Activated naive CD8-positive, alpha-beta T cell treated with anti-CD3 and anti-CD28 coated beads, Interleukin-2, amount 50 U/mL, for 24 hours (primary cell): ENCODE data around the gene DOCK4.

Experiments
- ATAC-seq: fragments of 150-1000 bp; cut with Tn5 transposase; one replicate; pipeline ENCODE4 v1.10.0; 2021
- DNase-seq: peaks from one replicate; pipeline ENCODE4 v3.0.0; 2021
- H3K27ac Mint-ChIP-seq: one replicate; pipeline ENCODE4 v1.8.0; 2021; ENCODE audit warnings: mild to moderate bottlenecking, mixed read lengths
- H3K27me3 Mint-ChIP-seq: one replicate; pipeline ENCODE4 v1.8.0; 2021; ENCODE audit warnings: mixed read lengths
- H3K36me3 Mint-ChIP-seq: one replicate; pipeline ENCODE4 v1.8.0; 2021; ENCODE audit warnings: low read depth, mixed read lengths
- H3K4me1 Mint-ChIP-seq: one replicate; pipeline ENCODE4 v1.8.0; 2021; ENCODE audit warnings: mixed read lengths
- H3K4me3 Mint-ChIP-seq: one replicate; pipeline ENCODE4 v1.8.0; 2021; ENCODE audit warnings: mild to moderate bottlenecking, moderate library complexity, mixed read lengths
- H3K9me3 Mint-ChIP-seq: one replicate; pipeline ENCODE4 v1.8.0; 2021; ENCODE audit warnings: mixed read lengths

Gene DOCK4

GRCh38 chr7:111858331-111858730 is 347.9 kb downstream of the DOCK4 start:
- H3K4me1 Mint-ChIP-seq = no peaks in the 10 kb centered on the region
- no peaks in the 10 kb centered on the region for H3K36me3 Mint-ChIP-seq
- H3K4me3 Mint-ChIP-seq = no peak overlapping the region
- no peak overlapping the region for H3K27ac Mint-ChIP-seq
- ATAC-seq (no peak), DNase-seq (no peak)
- H3K9me3 Mint-ChIP-seq = no peaks in the 10 kb centered on the region
- H3K27me3 Mint-ChIP-seq = peaks cover 10% of the 10 kb centered on the region

GRCh38 chr7:111855842-111856227 is 350.4 kb downstream of the DOCK4 start:
- H3K27ac Mint-ChIP-seq = no peak overlapping the region
- no peaks in the 10 kb centered on the region for H3K4me1 Mint-ChIP-seq
- no peak overlapping the region for H3K4me3 Mint-ChIP-seq
- H3K36me3 Mint-ChIP-seq = no peaks in the 10 kb centered on the region
- ATAC-seq (no peak), DNase-seq (no peak)
- peaks cover 10% of the 10 kb centered on the region for H3K27me3 Mint-ChIP-seq
- no peaks in the 10 kb centered on the region for H3K9me3 Mint-ChIP-seq

- Mint-ChIP-seq H3K27me3 (peaks cover 12% of the 10 kb centered on the region), H3K4me3 (no peak overlapping the region), H3K9me3 (peaks cover 5% of the 10 kb centered on the region), H3K27ac (no peak overlapping the region), H3K4me1 (no peaks in the 10 kb centered on the region), H3K36me3 (no peaks in the 10 kb centered on the region)
- ATAC-seq (no peak), DNase-seq (no peak)
Measured at GRCh38 chr7:111855161-111855841, 350.9 kb downstream of the DOCK4 start.

- Mint-ChIP-seq H3K36me3 (no peaks in the 10 kb centered on the region), H3K9me3 (peaks cover 6% of the 10 kb centered on the region), H3K4me3 (no peak overlapping the region), H3K27ac (no peak overlapping the region), H3K27me3 (peaks cover 10% of the 10 kb centered on the region), H3K4me1 (no peaks in the 10 kb centered on the region)
- no peak for DNase-seq
- ATAC-seq = no peak
Measured at GRCh38 chr7:111853201-111853990, 352.8 kb downstream of the DOCK4 start.

- no peaks in the 10 kb centered on the region for H3K36me3 Mint-ChIP-seq
- ATAC-seq (no peak), DNase-seq (no peak)
- H3K27me3 Mint-ChIP-seq = peaks cover 10% of the 10 kb centered on the region
- H3K4me3 Mint-ChIP-seq = no peak overlapping the region
- no peak overlapping the region for H3K27ac Mint-ChIP-seq
- H3K9me3 Mint-ChIP-seq = peaks cover 6% of the 10 kb centered on the region
- no peaks in the 10 kb centered on the region for H3K4me1 Mint-ChIP-seq
Measured at GRCh38 chr7:111852081-111852480, 354.1 kb downstream of the DOCK4 start.

- Mint-ChIP-seq H3K27ac (no peak overlapping the region), H3K9me3 (peaks cover 6% of the 10 kb centered on the region), H3K27me3 (peaks cover 6% of the 10 kb centered on the region), H3K4me3 (no peak overlapping the region), H3K4me1 (peaks cover 3% of the 10 kb centered on the region), H3K36me3 (no peaks in the 10 kb centered on the region)
- no peak for DNase-seq
- ATAC-seq = no peak
Measured at GRCh38 chr7:111846898-111847297, 359.3 kb downstream of the DOCK4 start.

- DNase-seq (no peak), ATAC-seq (no peak)
- H3K9me3 Mint-ChIP-seq = peaks cover 6% of the 10 kb centered on the region
- H3K27me3 Mint-ChIP-seq = peaks cover 6% of the 10 kb centered on the region
- peaks cover 9% of the 10 kb centered on the region for H3K4me1 Mint-ChIP-seq
- H3K36me3 Mint-ChIP-seq = no peaks in the 10 kb centered on the region
- no peak overlapping the region for H3K4me3 Mint-ChIP-seq
- H3K27ac Mint-ChIP-seq = no peak overlapping the region
Measured at GRCh38 chr7:111845853-111846252, 360.3 kb downstream of the DOCK4 start.

GRCh38 chr7:111844904-111845671 is 361.1 kb downstream of the DOCK4 start:
- DNase-seq (no peak), ATAC-seq (no peak)
- Mint-ChIP-seq H3K4me3 (no peak overlapping the region), H3K27me3 (no peaks in the 10 kb centered on the region), H3K36me3 (no peaks in the 10 kb centered on the region), H3K27ac (no peak overlapping the region), H3K4me1 (peaks cover 9% of the 10 kb centered on the region), H3K9me3 (no peaks in the 10 kb centered on the region)

GRCh38 chr7:111842491-111842890 is 363.7 kb downstream of the DOCK4 start:
- peaks cover 9% of the 10 kb centered on the region for H3K4me1 Mint-ChIP-seq
- H3K27ac Mint-ChIP-seq = no peak overlapping the region
- no peaks in the 10 kb centered on the region for H3K36me3 Mint-ChIP-seq
- no peak overlapping the region for H3K4me3 Mint-ChIP-seq
- no peaks in the 10 kb centered on the region for H3K9me3 Mint-ChIP-seq
- ATAC-seq (peak; percentile 73), DNase-seq (no peak)
- no peaks in the 10 kb centered on the region for H3K27me3 Mint-ChIP-seq

- Mint-ChIP-seq H3K9me3 (no peaks in the 10 kb centered on the region), H3K36me3 (no peaks in the 10 kb centered on the region), H3K27ac (no peak overlapping the region), H3K27me3 (no peaks in the 10 kb centered on the region), H3K4me1 (peaks cover 9% of the 10 kb centered on the region), H3K4me3 (no peak overlapping the region)
- DNase-seq (no peak), ATAC-seq (no peak)
Measured at GRCh38 chr7:111841596-111842205, 364.5 kb downstream of the DOCK4 start.

- Mint-ChIP-seq H3K4me3 (no peak overlapping the region), H3K27ac (no peak overlapping the region), H3K36me3 (no peaks in the 10 kb centered on the region), H3K27me3 (peaks cover 2% of the 10 kb centered on the region), H3K4me1 (peaks cover 9% of the 10 kb centered on the region), H3K9me3 (no peaks in the 10 kb centered on the region)
- ATAC-seq (no peak), DNase-seq (no peak)
Measured at GRCh38 chr7:111840528-111840927, 365.7 kb downstream of the DOCK4 start.

- Mint-ChIP-seq H3K27ac (no peak overlapping the region), H3K9me3 (no peaks in the 10 kb centered on the region), H3K36me3 (no peaks in the 10 kb centered on the region), H3K27me3 (peaks cover 2% of the 10 kb centered on the region), H3K4me1 (peaks cover 9% of the 10 kb centered on the region), H3K4me3 (no peak overlapping the region)
- DNase-seq = no peak
- ATAC-seq = no peak
Measured at GRCh38 chr7:111839261-111839660, 366.9 kb downstream of the DOCK4 start.

GRCh38 chr7:111836592-111836991 is 369.6 kb downstream of the DOCK4 start:
- ATAC-seq (no peak), DNase-seq (no peak)
- peaks cover 2% of the 10 kb centered on the region for H3K4me1 Mint-ChIP-seq
- no peak overlapping the region for H3K27ac Mint-ChIP-seq
- H3K4me3 Mint-ChIP-seq = no peak overlapping the region
- H3K27me3 Mint-ChIP-seq = peaks cover 4% of the 10 kb centered on the region
- H3K9me3 Mint-ChIP-seq = no peaks in the 10 kb centered on the region
- H3K36me3 Mint-ChIP-seq = no peaks in the 10 kb centered on the region

GRCh38 chr7:111835066-111835465 is 371.1 kb downstream of the DOCK4 start:
- no peaks in the 10 kb centered on the region for H3K9me3 Mint-ChIP-seq
- H3K27ac Mint-ChIP-seq = no peak overlapping the region
- no peaks in the 10 kb centered on the region for H3K36me3 Mint-ChIP-seq
- DNase-seq (no peak), ATAC-seq (no peak)
- no peak overlapping the region for H3K4me3 Mint-ChIP-seq
- H3K4me1 Mint-ChIP-seq = no peaks in the 10 kb centered on the region
- peaks cover 4% of the 10 kb centered on the region for H3K27me3 Mint-ChIP-seq
